Neural progenitor cell (in vitro differentiated cells): ENCODE measurements around the gene RAI1.

Experiments used
- EZH2 ChIP-seq: fragments of 200-600 bp; sonication (generic); IDR thresholded peaks from 2 replicates; pipeline ENCODE4 v1.6.1; 2017; ENCODE audit warnings: antibody characterized with exemption, mild to moderate bottlenecking, moderate library complexity
- EZH2phosphoT487 ChIP-seq: fragments of 200-600 bp; sonication (generic); IDR thresholded peaks from 2 replicates; pipeline ENCODE4 v1.6.1; 2017; ENCODE audit warnings: antibody characterized with exemption
- TF ChIP-seq, protein P1 (sequence below): fragments of 200-600 bp; sonication (generic); IDR thresholded peaks from 2 replicates; pipeline ENCODE4 v1.5.1; 2017; ENCODE audit warnings: antibody characterized with exemption, mild to moderate bottlenecking

DNA sequence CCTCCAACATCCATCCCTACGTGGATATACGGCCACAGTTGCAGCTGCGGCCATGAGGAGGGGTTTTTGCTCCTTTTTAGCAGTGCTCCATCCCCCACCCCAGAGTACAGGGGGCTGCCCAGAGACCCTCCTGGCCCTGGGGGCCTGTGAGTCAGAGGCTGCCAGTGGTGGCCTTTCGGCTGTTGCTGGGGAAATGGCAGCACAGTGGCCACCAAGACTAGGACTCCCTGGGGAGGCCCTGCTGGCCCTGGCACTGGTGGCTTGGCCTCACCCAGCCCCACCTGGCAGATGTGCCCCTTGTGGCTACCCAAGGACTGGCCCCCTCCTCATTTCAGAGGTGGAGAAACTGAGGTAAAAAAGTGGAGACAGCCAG lies 29.1 kb downstream of the RAI1 start:
- TF ChIP-seq, protein P1, sequence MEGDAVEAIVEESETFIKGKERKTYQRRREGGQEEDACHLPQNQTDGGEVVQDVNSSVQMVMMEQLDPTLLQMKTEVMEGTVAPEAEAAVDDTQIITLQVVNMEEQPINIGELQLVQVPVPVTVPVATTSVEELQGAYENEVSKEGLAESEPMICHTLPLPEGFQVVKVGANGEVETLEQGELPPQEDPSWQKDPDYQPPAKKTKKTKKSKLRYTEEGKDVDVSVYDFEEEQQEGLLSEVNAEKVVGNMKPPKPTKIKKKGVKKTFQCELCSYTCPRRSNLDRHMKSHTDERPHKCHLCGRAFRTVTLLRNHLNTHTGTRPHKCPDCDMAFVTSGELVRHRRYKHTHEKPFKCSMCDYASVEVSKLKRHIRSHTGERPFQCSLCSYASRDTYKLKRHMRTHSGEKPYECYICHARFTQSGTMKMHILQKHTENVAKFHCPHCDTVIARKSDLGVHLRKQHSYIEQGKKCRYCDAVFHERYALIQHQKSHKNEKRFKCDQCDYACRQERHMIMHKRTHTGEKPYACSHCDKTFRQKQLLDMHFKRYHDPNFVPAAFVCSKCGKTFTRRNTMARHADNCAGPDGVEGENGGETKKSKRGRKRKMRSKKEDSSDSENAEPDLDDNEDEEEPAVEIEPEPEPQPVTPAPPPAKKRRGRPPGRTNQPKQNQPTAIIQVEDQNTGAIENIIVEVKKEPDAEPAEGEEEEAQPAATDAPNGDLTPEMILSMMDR: no peak
- TF ChIP-seq EZH2 (no peak), EZH2phosphoT487 (no peak)
